NOMO-1 (cell line): ENCODE data around the gene TAF1.
"Not testable (repeated sequence)": the region's sequence is repeated elsewhere in the genome, so short reads cannot be mapped to it uniquely, and the experiment has no call there.

Source experiments
- DNase-seq, 2 experiments: peaks; one replicate each; lab custom pipeline; 2025; ENCODE audit not compliant: unreplicated experiment in 2 of 2; lab: John Stamatoyannopoulos, UW

The TAF1 gene, protein sequence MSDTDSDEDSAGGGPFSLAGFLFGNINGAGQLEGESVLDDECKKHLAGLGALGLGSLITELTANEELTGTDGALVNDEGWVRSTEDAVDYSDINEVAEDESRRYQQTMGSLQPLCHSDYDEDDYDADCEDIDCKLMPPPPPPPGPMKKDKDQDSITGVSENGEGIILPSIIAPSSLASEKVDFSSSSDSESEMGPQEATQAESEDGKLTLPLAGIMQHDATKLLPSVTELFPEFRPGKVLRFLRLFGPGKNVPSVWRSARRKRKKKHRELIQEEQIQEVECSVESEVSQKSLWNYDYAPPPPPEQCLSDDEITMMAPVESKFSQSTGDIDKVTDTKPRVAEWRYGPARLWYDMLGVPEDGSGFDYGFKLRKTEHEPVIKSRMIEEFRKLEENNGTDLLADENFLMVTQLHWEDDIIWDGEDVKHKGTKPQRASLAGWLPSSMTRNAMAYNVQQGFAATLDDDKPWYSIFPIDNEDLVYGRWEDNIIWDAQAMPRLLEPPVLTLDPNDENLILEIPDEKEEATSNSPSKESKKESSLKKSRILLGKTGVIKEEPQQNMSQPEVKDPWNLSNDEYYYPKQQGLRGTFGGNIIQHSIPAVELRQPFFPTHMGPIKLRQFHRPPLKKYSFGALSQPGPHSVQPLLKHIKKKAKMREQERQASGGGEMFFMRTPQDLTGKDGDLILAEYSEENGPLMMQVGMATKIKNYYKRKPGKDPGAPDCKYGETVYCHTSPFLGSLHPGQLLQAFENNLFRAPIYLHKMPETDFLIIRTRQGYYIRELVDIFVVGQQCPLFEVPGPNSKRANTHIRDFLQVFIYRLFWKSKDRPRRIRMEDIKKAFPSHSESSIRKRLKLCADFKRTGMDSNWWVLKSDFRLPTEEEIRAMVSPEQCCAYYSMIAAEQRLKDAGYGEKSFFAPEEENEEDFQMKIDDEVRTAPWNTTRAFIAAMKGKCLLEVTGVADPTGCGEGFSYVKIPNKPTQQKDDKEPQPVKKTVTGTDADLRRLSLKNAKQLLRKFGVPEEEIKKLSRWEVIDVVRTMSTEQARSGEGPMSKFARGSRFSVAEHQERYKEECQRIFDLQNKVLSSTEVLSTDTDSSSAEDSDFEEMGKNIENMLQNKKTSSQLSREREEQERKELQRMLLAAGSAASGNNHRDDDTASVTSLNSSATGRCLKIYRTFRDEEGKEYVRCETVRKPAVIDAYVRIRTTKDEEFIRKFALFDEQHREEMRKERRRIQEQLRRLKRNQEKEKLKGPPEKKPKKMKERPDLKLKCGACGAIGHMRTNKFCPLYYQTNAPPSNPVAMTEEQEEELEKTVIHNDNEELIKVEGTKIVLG (N-terminal part only)

DNA sequence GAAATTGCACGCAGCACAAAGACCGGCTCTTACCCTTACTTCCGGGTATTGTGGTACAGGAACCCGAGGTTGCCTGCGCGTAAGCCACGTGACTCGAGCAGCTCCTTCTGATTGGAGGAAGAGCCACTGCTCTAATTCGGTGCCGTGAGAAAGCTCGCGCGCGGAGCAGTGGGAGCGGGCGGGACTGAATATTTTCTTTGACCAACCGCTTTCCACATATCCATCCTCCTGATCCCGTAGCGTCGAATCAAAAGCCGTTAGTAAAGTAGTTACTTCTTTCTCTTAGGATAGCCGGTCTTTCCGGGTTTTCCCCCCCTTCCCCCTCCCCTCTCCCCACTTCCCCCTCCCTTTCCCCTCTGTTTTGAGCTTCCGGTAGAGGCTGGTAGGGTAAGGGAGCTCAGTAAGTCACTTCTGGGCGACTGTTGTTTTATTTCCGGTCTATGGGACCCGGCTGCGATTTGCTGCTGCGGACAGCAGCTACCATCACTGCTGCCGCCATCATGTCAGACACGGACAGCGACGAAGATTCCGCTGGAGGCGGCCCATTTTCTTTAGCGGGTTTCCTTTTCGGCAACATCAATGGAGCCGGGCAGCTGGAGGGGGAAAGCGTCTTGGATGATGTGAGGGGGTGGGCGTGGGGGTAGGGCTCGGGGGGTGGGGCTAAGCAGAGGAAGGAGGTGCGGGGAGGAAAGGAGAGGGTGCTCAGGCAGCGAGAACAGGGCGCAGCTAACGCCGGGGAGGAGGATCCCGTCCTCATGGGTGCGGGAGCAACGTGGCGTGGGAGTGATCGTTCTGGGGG is at the start of gene TAF1:
Gene TAF1, plus strand, starts transcription at position 483 of the 799 bp plus-strand sequence. Its CDS starts 18 bp downstream, at position 501.
- peak; percentile 88 to 93 for DNase-seq

DNA sequence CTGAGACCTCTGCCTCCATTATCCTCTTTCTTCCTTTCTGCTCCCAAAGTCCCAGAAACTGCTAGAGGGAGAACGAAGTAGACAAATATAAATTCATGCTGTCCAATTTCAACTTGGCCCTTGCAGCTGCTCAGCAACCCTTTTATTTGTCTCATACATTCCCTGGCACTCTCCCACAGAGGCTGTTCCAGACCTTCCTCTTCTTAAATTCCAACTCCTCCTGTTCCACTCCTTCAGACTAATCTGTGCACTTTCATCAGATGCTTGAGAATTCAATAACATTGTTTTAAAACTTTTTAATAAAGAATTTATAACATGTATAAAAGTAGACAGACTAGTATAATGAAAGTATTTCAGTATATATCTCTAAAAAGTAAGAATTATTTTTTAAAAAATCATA is 49.2 kb upstream of the TAF1 start:
- DNase-seq, result not testable (repeated sequence)

DNA sequence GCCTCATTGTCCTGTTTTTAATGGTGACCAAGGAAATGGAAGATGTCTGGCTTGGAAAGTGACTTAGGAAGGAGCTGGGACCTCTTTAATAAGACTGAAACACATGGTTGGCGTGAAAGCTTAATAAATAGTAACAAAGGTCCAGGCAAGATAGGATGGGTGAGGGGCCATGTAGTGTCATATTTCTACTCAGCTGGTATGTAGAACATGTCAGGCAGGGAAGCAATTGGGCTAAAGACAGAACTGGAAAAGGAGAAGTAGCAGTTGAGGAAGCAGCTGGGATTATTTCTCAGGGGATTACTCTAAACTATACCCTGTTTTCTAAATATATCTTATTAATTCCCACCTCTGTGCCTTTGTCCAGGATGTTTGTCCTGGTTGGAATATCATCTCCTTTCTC is 46.0 kb upstream of the TAF1 start:
- DNase-seq, result peak in 1 of 2 experiments; percentile 3

DNA sequence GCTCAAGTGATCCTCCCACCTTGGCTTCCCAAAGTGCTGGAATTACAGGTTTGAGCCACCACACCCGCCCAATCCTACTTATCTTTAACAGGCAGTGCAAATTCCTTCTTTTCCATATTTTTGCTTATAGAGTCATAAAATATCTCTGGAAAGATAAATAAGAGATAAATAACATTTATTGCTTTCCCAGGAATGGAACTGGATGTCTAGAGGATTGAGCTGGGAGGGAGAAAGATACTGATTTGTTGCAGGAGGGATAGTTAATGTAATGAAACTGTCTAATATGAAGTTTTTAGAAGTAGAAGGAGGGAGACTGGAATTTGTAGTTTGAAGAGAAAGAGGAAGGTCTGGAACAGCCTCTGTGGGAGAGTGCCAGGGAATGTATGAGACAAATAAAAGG is 44.4 kb upstream of the TAF1 start:
- no peak for DNase-seq

DNA sequence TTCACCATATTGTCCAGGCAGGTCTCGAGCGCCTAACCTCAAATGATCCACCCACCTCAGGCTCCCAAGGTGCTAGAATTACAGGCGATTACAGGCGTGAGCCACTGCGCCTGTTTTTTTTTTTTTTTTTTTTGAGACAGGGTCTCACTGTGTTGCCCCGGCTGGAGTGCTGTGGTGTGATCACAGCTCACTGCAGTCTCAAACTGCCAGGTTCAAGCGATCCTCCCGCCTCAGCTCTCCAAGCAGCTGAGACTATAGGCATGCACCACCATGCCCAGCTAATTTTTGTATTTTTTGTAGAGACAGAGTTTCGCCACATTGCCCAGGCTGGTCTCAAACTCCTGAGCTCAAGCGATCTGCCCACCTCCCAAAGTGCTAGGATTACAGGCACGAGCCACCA is 41.7 kb upstream of the TAF1 start:
- not testable (repeated sequence) for DNase-seq

DNA sequence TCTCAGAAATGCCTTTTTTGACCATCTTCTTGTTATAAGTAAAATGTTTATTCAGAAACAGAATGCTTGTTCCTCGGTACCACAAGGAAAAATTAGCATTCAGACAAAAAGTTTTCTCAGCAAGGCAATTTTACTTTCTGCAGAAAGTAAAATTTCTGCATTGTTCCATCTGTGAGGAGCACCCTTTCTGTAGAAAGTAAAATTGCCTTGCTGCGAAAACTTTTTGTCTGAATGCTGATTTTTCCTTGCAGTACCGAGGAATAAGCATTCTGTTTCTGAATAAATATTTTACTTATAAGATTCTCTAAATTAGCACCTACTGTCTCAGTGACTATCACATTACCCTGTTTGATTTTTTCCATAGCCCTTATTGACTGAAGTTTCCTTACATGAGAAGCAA is 39.8 kb upstream of the TAF1 start:
- DNase-seq, result no peak

DNA sequence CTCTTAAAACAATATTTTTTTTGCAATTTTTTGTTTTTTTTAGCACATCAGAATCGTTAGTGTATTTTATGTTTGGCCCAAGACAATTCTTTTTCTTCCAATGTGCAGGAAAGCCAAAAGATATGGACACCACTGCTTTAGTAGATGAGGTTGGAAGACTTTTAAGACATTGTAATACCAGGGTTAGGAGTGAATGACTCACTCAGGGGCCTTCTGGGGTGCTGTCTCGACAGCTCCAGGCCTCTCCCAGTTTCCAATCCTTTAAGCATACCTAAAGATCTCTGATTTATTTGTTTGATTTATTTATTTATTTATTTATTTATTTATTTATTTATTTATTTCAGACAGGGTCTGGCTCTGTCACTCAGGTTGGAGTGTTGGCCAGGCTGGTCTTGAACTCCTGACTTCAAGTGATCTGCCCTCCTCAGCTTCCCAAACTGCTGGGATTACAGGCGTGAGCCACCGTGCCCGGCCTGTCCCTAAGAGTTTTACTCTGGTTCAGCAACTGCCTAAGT is 16.9 kb upstream of the TAF1 start:
- DNase-seq, result not testable (repeated sequence)

DNA sequence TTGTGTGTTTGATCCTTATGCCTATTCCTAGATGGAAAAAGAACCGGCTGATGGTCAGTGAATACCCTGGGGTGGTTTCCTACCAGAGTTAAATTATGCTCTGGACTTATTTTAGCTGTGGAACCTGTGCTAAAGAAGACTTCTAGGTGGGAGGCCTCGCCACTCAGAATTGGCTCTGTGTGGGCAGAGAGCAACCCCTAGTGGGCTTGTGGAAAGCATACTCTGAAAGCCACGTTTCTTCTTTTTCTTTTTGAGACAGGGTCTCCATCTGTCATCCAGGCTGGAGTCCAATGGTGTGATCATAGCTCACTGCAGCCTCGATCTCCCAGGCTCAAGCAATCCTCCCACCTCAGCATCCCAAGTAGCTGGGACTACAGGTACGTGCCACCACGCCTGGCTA is 16.3 kb upstream of the TAF1 start:
- not testable (repeated sequence) for DNase-seq

DNA sequence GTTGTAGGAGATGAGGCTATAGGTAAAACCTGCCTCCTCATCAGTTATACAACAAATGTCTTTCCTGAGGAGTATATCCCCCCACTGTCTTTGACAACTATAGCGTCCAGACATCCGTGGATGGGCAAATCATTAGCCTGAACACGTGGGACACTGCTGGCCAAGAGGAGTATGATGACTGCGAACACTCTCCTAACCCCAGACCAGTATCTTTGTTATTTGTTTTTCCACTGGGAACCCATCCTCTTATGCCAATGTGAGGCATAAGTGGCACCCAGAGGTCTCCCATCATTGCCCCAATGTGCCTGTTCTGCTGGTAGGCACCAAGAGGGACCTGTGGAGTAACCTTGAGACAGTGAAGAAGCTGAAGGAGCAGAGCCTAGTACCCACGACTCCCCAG is 13.7 kb upstream of the TAF1 start:
- DNase-seq, result not testable (repeated sequence)

DNA sequence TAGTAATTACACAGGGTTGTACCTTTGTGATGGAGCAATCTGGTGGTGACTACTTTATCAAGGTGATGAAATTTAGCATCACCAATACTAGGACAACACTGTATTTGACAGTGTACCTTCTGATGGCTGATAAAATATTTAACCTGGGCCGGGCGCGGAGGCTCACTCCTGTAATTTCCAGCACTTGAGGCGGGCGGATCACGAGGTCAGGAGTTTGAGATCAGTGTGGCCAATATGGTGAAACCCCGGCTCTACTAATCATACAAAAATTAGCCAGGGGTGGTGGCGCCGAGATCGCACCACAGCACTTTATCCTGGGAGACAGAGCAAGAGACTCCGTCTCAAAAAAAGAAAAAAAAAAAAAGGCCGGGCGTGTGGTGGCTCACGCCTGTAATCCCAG is 1.9 kb upstream of the TAF1 start:
- no peak for DNase-seq

DNA sequence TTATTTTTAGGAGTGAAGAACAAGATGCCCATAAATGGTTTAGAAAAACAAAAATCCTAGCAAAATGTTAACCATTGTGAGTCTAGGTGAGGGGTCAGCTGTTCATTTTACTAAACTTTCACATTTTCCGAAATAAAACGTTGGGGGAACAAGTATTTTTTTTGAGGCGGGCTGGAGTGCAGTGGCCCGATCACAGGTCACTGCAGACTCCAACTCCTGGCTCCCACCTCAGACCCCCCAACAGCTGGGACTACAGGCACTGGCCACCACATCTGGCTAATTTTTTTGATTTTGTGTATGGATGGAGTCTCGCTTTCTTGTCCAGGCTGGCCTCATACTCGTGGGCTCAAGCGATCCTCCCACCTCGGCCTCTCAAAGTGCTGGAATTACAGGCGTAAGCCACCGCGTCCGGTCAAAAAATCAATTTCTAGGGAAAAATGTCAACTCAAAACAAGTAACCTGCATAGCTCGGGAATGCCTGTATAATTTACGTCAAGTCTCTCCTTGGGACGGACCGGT is 742 bp upstream of the TAF1 start:
- no peak for DNase-seq

DNA sequence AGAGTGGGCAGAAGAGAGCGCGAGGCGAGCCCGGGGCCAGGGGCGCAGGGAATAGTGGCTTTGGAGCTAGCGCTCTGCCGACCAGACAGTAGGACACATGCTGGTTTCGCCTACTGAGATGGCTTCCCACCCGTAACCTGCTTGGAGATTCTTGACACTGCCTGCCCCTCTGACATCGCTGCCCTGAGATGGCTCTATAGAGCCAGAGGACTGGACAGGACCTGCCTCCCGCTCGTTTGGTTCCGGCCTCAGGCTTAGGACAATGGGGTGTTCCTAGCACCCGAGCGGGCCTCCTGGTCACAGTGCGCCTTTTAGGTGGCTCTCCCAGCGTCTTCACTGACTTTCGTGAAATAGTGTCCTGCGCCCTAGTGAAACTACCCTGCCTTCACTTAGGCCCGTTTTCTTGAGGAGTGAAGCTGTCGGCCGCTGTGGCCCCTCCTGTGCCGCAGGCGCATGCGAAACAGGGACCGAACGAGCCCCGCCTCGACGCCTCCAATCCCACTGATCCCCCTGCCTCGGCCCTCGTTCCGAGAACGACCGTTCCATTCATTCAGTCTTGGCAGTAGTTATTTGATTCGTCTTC is 608 bp downstream of the TAF1 start:
- no peak for DNase-seq

DNA sequence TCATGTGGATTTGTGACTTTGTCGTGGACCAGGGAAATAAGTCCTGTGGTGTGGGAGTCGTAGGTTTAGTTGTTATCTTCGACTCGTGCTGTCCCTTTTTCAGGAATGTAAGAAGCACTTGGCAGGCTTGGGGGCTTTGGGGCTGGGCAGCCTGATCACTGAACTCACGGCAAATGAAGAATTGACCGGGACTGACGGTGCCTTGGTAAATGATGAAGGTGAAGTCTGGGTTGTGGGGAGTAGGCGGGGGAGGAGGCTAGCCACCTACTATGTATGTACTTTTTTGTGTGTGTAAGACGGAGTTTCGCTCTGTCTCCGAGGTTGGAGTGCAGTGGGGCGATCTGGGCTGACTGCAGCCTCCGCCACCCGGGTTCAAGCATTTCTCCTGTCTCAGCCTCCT is 1.2 kb downstream of the TAF1 start:
- DNase-seq, result no peak

DNA sequence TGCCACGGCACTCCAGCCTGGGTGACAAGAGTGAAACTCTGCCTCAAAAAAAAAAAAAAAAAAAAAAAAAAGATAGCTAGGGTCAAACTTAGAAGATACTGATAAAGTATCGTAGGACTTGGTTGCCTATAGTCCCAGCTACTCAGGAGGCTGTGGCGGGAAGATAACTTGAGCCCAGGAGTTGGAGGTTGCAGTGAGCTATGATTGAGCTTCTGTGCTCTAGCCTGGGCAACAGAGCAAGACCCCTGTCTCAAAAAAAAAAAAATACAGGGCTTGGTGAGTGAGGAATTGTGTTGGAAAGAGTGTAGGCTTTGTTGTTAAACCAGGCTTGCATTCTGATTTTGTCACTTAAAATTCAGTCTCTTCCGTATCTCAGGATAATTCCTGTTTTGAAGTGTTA is 6.2 kb downstream of the TAF1 start:
- no peak for DNase-seq

DNA sequence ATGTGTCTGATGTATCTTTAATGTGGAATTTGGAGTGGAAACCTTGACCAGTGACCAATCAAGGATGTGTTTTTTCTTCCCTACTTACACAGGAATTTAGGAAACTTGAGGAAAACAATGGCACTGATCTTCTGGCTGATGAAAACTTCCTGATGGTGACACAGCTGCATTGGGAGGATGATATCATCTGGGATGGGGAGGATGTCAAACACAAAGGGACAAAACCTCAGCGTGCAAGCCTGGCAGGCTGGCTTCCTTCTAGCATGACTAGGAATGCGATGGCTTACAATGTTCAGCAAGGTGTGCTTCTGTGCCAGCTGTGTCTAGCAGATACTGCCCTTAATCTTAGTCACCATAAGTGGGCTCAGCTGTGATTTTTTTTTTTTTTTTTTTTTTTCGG is 12.6 kb downstream of the TAF1 start:
- no peak for DNase-seq

DNA sequence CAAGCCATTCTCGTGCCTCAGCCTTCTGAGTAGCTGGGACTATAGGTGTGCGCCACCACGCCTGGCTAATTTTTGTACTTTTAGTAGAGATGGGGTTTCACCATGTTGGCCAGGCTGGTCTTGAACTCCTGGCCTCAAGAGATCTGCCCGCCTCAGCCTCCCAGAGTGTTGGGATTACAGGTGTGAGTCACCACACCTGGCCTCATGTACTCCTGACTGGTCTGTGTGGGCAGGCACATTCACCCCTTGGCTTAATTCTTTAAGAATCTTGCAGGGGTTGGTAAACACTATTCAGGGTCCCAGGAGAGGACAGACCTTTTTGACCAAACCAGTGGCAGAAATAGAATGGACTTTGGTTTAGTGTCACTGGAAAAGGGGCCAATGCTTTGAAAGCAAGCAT is 25.6 kb downstream of the TAF1 start:
- not testable (repeated sequence) for DNase-seq

DNA sequence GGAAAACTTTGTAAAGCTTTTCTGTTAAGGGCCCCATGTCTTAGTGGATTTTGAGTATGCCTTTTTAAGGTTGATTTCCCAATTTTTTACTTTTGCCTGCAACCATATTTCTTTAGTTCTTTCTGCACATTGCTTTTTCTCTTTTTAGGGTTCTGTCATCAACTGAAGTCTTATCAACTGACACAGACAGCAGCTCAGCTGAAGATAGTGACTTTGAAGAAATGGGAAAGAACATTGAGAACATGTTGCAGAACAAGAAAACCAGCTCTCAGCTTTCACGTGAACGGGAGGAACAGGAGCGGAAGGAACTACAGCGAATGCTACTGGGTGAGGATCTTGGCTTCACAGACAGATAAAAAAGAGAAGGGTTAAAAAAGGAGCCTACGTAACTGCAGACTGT is 27.8 kb downstream of the TAF1 start:
- DNase-seq, result no peak

DNA sequence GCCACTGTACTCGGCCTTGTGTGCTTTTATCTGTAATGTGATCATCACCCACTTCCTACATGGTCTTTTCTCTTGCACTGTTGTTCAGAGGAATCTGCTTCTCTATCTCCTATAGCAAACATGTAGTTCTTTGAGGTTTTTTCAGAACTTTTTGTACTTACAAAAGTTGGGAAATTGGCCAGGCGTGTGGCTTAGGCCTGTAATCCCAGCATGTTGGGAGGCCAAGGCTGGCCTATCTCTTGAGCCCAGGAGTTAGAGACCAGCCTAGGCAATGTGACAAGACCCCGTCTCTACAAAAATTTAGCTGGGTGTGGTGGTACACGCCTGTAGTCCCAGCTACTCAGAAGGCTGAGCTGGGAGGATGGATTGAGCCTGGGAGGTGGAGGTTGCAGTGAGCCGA is 30.4 kb downstream of the TAF1 start:
- DNase-seq, result no peak

DNA sequence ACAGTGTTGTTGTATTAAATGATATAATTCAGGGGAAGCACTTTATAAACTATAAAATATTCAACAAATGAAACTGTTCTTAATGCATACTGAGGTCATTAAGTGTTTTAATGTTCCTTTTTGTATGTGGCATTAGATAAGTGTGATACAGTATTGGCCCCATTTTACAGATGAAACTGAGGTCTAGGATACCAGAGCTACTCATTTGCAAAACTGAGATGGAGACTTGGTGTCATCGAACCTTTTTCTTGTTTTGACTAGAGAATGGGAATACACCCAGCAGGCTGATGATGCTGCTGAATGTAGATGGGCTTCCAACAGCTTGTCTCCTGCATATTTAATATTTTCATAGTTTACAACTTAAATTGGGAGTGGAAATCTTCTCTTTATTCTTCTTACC is 34.6 kb downstream of the TAF1 start:
- no peak for DNase-seq
